Measurements from ENCODE around the gene NAALADL2.

DNA sequence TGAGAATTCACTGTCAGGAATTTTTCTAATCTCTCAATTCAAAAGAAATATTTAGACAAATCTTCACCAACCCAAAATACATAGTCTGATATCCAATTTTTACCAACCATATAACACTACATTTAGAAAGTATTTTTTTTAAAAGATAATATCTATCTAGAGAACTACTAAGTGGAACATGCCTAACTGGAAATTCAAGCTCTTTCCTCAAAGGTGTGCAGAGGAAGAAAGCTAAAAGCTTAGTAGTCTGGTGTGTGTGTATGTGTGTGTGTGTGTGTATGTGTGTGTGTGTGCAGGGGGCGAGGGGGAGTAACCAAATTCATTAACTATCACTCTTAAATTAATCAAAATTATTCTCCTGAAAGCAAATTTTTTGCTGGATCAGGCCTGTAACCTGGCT, 797.3 kb downstream of the NAALADL2 start:
- TF ChIP-seq, protein P1, sequence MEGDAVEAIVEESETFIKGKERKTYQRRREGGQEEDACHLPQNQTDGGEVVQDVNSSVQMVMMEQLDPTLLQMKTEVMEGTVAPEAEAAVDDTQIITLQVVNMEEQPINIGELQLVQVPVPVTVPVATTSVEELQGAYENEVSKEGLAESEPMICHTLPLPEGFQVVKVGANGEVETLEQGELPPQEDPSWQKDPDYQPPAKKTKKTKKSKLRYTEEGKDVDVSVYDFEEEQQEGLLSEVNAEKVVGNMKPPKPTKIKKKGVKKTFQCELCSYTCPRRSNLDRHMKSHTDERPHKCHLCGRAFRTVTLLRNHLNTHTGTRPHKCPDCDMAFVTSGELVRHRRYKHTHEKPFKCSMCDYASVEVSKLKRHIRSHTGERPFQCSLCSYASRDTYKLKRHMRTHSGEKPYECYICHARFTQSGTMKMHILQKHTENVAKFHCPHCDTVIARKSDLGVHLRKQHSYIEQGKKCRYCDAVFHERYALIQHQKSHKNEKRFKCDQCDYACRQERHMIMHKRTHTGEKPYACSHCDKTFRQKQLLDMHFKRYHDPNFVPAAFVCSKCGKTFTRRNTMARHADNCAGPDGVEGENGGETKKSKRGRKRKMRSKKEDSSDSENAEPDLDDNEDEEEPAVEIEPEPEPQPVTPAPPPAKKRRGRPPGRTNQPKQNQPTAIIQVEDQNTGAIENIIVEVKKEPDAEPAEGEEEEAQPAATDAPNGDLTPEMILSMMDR (IDR thresholded peaks at IDR 0.05; ENCODE audit: low read length), result no peak
- TF ChIP-seq EZH2 (IDR thresholded peaks at IDR 0.05; ENCODE audit: borderline replicate concordance, low read length), result no peak

Data from OCI-LY1 (cell line).